ENCODE data around the gene SFN.

DNA sequence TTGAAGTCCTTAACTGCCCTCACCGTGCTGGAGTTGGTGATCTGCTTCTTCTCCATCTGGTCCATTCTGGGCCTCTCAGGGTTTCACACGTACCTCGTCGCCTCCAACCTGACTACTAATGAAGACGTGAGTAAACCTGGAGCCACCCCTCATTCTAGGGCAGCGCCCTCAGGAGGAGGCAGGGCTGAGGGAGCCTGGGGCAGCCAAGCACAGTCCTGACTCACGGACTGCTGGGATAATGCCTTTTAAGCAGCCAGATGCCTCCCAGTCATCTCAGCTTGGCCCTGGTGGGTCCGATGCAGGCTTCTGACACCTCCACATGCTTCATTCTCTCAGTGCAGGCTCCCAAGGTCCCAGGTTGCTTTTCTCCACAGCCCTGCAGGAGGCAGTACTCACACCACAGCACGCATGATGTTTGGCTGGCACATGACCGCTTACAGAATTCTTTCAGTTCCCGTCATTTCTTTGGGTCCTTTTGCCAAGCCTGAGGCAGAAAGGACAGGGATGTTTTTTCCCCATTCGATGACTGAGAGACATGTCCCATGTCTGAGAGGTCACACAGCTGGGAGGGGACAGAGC is 11.8 kb upstream of the SFN start:
- TF ChIP-seq POLR2AphosphoS5 (IDR thresholded peaks at IDR 0.05) (no peak), POLR2A (IDR thresholded peaks at IDR 0.05) (no peak)
- TF ChIP-seq, protein P1, sequence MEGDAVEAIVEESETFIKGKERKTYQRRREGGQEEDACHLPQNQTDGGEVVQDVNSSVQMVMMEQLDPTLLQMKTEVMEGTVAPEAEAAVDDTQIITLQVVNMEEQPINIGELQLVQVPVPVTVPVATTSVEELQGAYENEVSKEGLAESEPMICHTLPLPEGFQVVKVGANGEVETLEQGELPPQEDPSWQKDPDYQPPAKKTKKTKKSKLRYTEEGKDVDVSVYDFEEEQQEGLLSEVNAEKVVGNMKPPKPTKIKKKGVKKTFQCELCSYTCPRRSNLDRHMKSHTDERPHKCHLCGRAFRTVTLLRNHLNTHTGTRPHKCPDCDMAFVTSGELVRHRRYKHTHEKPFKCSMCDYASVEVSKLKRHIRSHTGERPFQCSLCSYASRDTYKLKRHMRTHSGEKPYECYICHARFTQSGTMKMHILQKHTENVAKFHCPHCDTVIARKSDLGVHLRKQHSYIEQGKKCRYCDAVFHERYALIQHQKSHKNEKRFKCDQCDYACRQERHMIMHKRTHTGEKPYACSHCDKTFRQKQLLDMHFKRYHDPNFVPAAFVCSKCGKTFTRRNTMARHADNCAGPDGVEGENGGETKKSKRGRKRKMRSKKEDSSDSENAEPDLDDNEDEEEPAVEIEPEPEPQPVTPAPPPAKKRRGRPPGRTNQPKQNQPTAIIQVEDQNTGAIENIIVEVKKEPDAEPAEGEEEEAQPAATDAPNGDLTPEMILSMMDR (IDR thresholded peaks at IDR 0.05): no peak

Measured in sigmoid colon (tissue), 4 donors.